MM.1S (cell line): ENCODE measurements around the gene ABTB2.

Experiments used
- EZH2 ChIP-seq: fragments of 300-600 bp; sonication (generic); optimal IDR thresholded peaks from 2 replicates; pipeline ENCODE3; 2017; ENCODE audit warnings: low read depth, mild to moderate bottlenecking, antibody characterized with exemption, low read length, mixed read lengths
- EZH2phosphoT487 ChIP-seq: fragments of 300-600 bp; sonication (generic); IDR thresholded peaks from 2 replicates; pipeline ENCODE4 v1.6.1; 2018; ENCODE audit warnings: antibody characterized with exemption, low read length
- TF ChIP-seq, protein P1 (sequence below): fragments of 300-600 bp; sonication (generic); IDR thresholded peaks from 2 replicates; pipeline ENCODE4 v1.5.1; 2016; ENCODE audit warnings: antibody characterized with exemption, low read length, mixed read lengths

GRCh38 chr11:34288492-34288891, 69.3 kb downstream of the ABTB2 start:
- TF ChIP-seq, protein P1, sequence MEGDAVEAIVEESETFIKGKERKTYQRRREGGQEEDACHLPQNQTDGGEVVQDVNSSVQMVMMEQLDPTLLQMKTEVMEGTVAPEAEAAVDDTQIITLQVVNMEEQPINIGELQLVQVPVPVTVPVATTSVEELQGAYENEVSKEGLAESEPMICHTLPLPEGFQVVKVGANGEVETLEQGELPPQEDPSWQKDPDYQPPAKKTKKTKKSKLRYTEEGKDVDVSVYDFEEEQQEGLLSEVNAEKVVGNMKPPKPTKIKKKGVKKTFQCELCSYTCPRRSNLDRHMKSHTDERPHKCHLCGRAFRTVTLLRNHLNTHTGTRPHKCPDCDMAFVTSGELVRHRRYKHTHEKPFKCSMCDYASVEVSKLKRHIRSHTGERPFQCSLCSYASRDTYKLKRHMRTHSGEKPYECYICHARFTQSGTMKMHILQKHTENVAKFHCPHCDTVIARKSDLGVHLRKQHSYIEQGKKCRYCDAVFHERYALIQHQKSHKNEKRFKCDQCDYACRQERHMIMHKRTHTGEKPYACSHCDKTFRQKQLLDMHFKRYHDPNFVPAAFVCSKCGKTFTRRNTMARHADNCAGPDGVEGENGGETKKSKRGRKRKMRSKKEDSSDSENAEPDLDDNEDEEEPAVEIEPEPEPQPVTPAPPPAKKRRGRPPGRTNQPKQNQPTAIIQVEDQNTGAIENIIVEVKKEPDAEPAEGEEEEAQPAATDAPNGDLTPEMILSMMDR = no peak
- TF ChIP-seq EZH2 (no peak), EZH2phosphoT487 (no peak)
